Hair follicular keratinocyte (primary cell): ENCODE measurements around the gene LBX1. TPM values are rescaled to one million over a fixed set of nuclear protein-coding genes. Genes with fewer than 3 reads are reported as not detected.

Source experiments
- total RNA-seq: library from RNA; depleted of rRNA; stranded (reverse); fragments of >200 nt; gene quantifications from 2 replicates; pipeline ENCODE4 v1.2.3, GENCODE V29; 2015

The LBX1 gene, protein sequence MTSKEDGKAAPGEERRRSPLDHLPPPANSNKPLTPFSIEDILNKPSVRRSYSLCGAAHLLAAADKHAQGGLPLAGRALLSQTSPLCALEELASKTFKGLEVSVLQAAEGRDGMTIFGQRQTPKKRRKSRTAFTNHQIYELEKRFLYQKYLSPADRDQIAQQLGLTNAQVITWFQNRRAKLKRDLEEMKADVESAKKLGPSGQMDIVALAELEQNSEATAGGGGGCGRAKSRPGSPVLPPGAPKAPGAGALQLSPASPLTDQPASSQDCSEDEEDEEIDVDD
- total RNA-seq, result not detected in 2 replicates

DNA sequence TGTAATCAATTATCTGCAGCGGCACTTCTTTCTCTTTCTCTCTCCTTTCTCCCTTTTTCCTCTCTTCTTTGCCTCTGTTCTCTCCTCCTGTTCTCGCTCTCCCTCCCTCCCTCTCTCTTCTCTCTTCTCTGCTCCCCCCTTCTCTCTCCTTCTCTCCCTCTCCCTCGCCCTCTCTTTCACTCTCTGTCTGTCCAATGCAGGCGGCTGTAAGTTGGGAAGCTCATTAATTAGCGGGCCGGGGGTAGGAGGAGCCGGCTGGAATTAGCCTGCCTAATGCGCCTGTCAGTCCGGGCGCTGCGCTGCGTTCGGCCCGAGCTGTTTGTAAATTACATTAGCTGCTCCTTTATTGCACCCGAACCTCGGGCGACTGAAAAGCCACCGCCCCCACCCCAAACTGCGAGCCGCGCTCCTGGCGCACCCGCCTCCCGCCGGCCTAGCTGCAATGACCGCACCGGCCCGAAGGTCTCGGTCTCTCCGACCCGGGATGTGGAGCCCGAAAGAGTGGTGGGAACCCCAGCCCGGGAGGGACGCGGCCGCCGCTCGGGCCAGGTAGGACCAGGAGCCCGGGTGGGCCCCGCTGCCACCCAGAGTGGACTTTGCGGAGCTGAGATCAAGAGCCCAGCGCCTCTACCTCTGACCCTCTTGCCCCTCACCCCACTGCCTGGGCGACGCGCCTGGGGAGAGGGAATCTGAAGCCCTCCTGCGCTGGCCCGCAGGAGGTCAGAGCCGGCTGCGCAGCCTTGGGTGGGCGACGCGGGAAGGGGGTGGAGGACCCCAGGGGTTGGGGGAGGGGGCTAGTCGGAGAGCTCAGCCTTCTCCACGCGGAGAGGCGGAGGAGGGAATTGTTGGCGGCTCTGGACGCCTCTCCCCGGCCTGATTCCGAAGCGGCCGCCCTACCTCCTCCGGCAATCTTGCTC is at the start of gene LBX1:
LBX1 (minus strand) TSS at position 198 of the 917 bp plus-strand sequence. CDS start 648 bp downstream, outside the sequence.

Other genes starting within 250 kb of the LBX1 start
- gene MRPL43, start 242.0 kb downstream of the LBX1 start, total RNA-seq, result 89.3 and 104 TPM in 2 replicates
- 6.4 and 14.4 TPM in 2 replicates for gene TWNK, start 241.9 kb downstream of the LBX1 start, total RNA-seq
- 45.0 and 52.0 TPM in 2 replicates for gene LZTS2, start 229.7 kb downstream of the LBX1 start, total RNA-seq
- gene PDZD7, start 198.3 kb downstream of the LBX1 start, total RNA-seq, result 0.23 and 0.94 TPM in 2 replicates
- gene SFXN3, start 198.2 kb downstream of the LBX1 start, total RNA-seq, result 24.3 and 52.7 TPM in 2 replicates
- 0.15 and 0.23 TPM in 2 replicates for gene KAZALD1, start 167.5 kb downstream of the LBX1 start, total RNA-seq
- gene TLX1, start 98.2 kb downstream of the LBX1 start, total RNA-seq, result not detected in 2 replicates
- gene BTRC, start 124.7 kb upstream of the LBX1 start, total RNA-seq, result 5.6 and 8.4 TPM in 2 replicates